GM19438 (cell line): ENCODE results near the gene POLQ.
"Not testable (repeated sequence)": the region's sequence is repeated elsewhere in the genome, so short reads cannot be mapped to it uniquely, and the experiment has no call there.

Experiments used
- ATAC-seq: cut with Tn5 transposase; IDR thresholded peaks from one replicate; pipeline ENCODE4 v1.9.1; 2021; ENCODE audit warnings: low read depth; ENCODE audit not compliant: unreplicated experiment

The POLQ gene

GRCh38 chr3:121431726-121432517 lies 113.9 kb downstream of the POLQ start:
- peak; percentile 94 for ATAC-seq

- no peak for ATAC-seq
These were observed 115.0 kb downstream of the POLQ start for GRCh38 chr3:121430664-121431215.

GRCh38 chr3:121424549-121424948 lies 121.2 kb downstream of the POLQ start:
- no peak for ATAC-seq

GRCh38 chr3:121418182-121418581 lies 127.6 kb downstream of the POLQ start:
- no peak for ATAC-seq

GRCh38 chr3:121414924-121415323 lies 130.9 kb downstream of the POLQ start:
- ATAC-seq: no peak

- no peak for ATAC-seq
These were observed 134.3 kb downstream of the POLQ start for GRCh38 chr3:121411523-121411922.

GRCh38 chr3:121405631-121406030 lies 140.2 kb downstream of the POLQ start:
- no peak for ATAC-seq

- ATAC-seq: no peak
These were observed 146.0 kb downstream of the POLQ start for GRCh38 chr3:121399820-121400219.

- not testable (repeated sequence) for ATAC-seq
These were observed 147.7 kb downstream of the POLQ start for GRCh38 chr3:121398051-121398450.

GRCh38 chr3:121395967-121396366 lies 149.8 kb downstream of the POLQ start:
- not testable (repeated sequence) for ATAC-seq

GRCh38 chr3:121388308-121388707 lies 157.5 kb downstream of the POLQ start:
- not testable (repeated sequence) for ATAC-seq
